K562 (cell line): ENCODE data around the gene MFSD6L. TPM values are rescaled to one million over a fixed set of nuclear protein-coding genes. Genes with fewer than 3 reads are reported as not detected.

Experiments
- ATAC-seq: fragments of 200-7000 bp; cut with Tn5 transposase; 3 replicates; pipeline ENCODE4 v1.9.1; 2020; ENCODE audit warnings: moderate library complexity
- BruUV-seq: library from RNA; stranded (reverse); fragments of 400-500 nt; replicated peaks from 2 replicates; lab custom pipeline; 2021; lab: Mats Ljungman, UMichigan
- CTCF ChIA-PET: fragments of 300-600 bp; formaldehyde crosslinking; extraction: SDS; loops from one replicate; lab custom pipeline; 2021; ENCODE audit warnings: low intra/inter-chr PET ratio; lab: Yijun Ruan, JAX
- POLR2A ChIA-PET: fragments of 300-600, 350-650 bp; sonication (Branson Sonifier 250); formaldehyde crosslinking; extraction: SDS; loops from one replicate; lab custom pipeline; 2021; ENCODE audit warnings: antibody characterized with exemption, inconsistent platforms; lab: Yijun Ruan, JAX
- DNase-seq, 4 experiments: peaks; one replicate each; pipeline versions ENCODE4 v3.0.0 to v3.0.0-alpha.2; 2011 to 2018; ENCODE audit warnings: low spot score in 3 of 4, mixed read lengths in 3 of 4; ENCODE audit errors: extremely low read depth in 1 of 4
- FAIRE-seq: peaks from 2 replicates; lab custom pipeline; 2011; peaks lifted over from hg19 to GRCh38; lab: Jason Lieb, UNC
- H2AFZ ChIP-seq: 2 replicates; pipeline ENCODE4 v1.6.0; 2011; ENCODE audit warnings: low read depth, low read length, control low read depth, inconsistent platforms
- H3K27ac ChIP-seq: fragments of 200-600 bp; 3 replicates; pipeline ENCODE4 v1.8.0; 2011; ENCODE audit warnings: low read depth, mild to moderate bottlenecking, control low read depth, inconsistent platforms, low read length, moderate library complexity, mixed read lengths; ENCODE audit errors: extremely low read depth
- H3K27me3 ChIP-seq, 2 experiments: fragments of 300-600 bp in 1 of 2; 2 replicates in 1 of 2; 3 replicates in 1 of 2; pipeline versions ENCODE4 v1.6.0 to v1.8.0; 2011; ENCODE audit warnings: inconsistent platforms in 2 of 2, low read length in 2 of 2, mild to moderate bottlenecking in 1 of 2, mixed read lengths in 1 of 2, moderate library complexity in 1 of 2; ENCODE audit not compliant: control insufficient read depth in 2 of 2, insufficient read depth in 2 of 2
- H3K36me3 ChIP-seq: fragments of 300-600 bp; 3 replicates; pipeline ENCODE4 v1.8.0; 2011; ENCODE audit warnings: mild to moderate bottlenecking, low read length, inconsistent platforms; ENCODE audit not compliant: control insufficient read depth, insufficient read depth
- H3K4me1 ChIP-seq, 2 experiments: fragments of 200-600 bp in 1 of 2; replicated peaks in 1 of 2; 2 replicates in 1 of 2; 3 replicates in 1 of 2; pipeline versions ENCODE4 v1.5.1 to v1.8.0; 2011; ENCODE audit warnings: inconsistent platforms in 2 of 2, low read length in 2 of 2, mild to moderate bottlenecking in 1 of 2, mixed read lengths in 1 of 2, moderate library complexity in 1 of 2; ENCODE audit not compliant: control insufficient read depth in 2 of 2, insufficient read depth in 2 of 2
- H3K4me2 ChIP-seq: 2 replicates; pipeline ENCODE4 v1.6.1; 2011; ENCODE audit warnings: low read length, control low read depth, inconsistent platforms, mixed read lengths; ENCODE audit not compliant: insufficient read depth
- H3K4me3 ChIP-seq: fragments of 200-600 bp; sonication (generic), shearing (Covaris generic); 2 replicates; pipeline ENCODE4 v1.5.1; 2016; ENCODE audit warnings: control low read depth, inconsistent platforms
- H3K79me2 ChIP-seq: fragments of 200-600 bp; 3 replicates; pipeline ENCODE4 v1.8.0; 2011; ENCODE audit warnings: low read length, inconsistent platforms; ENCODE audit not compliant: control insufficient read depth, insufficient read depth
- H3K9ac ChIP-seq, 2 experiments: 2 replicates each; pipeline versions ENCODE4 v1.6.0 to v1.6.1; 2011; ENCODE audit warnings: low read depth in 2 of 2, low read length in 2 of 2, control low read depth in 1 of 2, inconsistent platforms in 1 of 2, mild to moderate bottlenecking in 1 of 2, mixed read lengths in 1 of 2; ENCODE audit not compliant: insufficient read depth in 1 of 2
- H3K9me1 ChIP-seq: one replicate; pipeline ENCODE4 v1.6.0; 2011; ENCODE audit warnings: inconsistent platforms, mild to moderate bottlenecking, low read length, moderate library complexity; ENCODE audit not compliant: control insufficient read depth, insufficient read depth
- H3K9me3 ChIP-seq: replicated peaks from 2 replicates; pipeline ENCODE4 v1.5.1; 2011; ENCODE audit warnings: low read depth, low read length, inconsistent platforms; ENCODE audit not compliant: control insufficient read depth, insufficient read depth
- H4K20me1 ChIP-seq: replicated peaks from 2 replicates; pipeline ENCODE4 v1.6.1; 2011; ENCODE audit warnings: low read length, inconsistent platforms, mixed read lengths; ENCODE audit not compliant: control insufficient read depth, insufficient read depth
- HMGXB4 ChIP-seq: sonication (generic); formaldehyde crosslinking; IDR thresholded peaks from 2 replicates; pipeline ENCODE4 v1.8.1; 2023; ENCODE audit warnings: mild to moderate bottlenecking, missing genetic modification reagents
- PRPF4 ChIP-seq: fragments of 200-400 bp; formaldehyde crosslinking; IDR thresholded peaks from one replicate; pipeline ENCODE4 v1.6.1; 2017; ENCODE audit warnings: low read length, low read depth, mild to moderate bottlenecking; ENCODE audit not compliant: insufficient read depth, poor library complexity, severe bottlenecking
- RUNX1 ChIP-seq: sonication (generic); IDR thresholded peaks from 2 replicates; pipeline ENCODE4 v1.6.1; 2016; ENCODE audit warnings: antibody characterized with exemption, low read depth
- WHSC1 ChIP-seq: IDR thresholded peaks from one replicate; pipeline ENCODE4 v1.6.1; 2012; ENCODE audit warnings: low read length, control low read depth, inconsistent platforms
- ZNF146 ChIP-seq: IDR thresholded peaks from one replicate; pipeline ENCODE4 v1.6.1; 2018; ENCODE audit warnings: missing compliant biosample characterization; ENCODE audit not compliant: unreplicated experiment
- ZNF311 ChIP-seq: fragments of 250-450 bp; sonication (Bioruptor Pico); IDR thresholded peaks from 2 replicates; pipeline ENCODE4 v1.4.0; 2020; ENCODE audit warnings: mild to moderate bottlenecking, moderate library complexity
- ZNF395 ChIP-seq: fragments of 200-800 bp; sonication (Bioruptor generic); IDR thresholded peaks from 2 replicates; pipeline ENCODE4 v1.6.1; 2017; ENCODE audit warnings: missing genetic modification characterization, missing compliant biosample characterization
- ZNF766 ChIP-seq: fragments of 200-800 bp; sonication (Bioruptor generic); conservative IDR thresholded peaks from 2 replicates; pipeline ENCODE4 v1.6.1; 2016; ENCODE audit warnings: missing genetic modification characterization, missing compliant biosample characterization
- WGBS: fragments of 100-300 bp; shearing (Covaris generic); methylation state at CpG from one replicate; pipeline ENCODE4 v1.1.6; 2016; ENCODE audit warnings: low coverage, mixed read lengths; ENCODE audit not compliant: insufficient coverage; ENCODE audit errors: missing lambda C conversion rate; 5-methylcytosine and 5-hydroxymethylcytosine counted together
- in situ Hi-C: fragments of 300-500 bp; cut with MboI; formaldehyde crosslinking; loops from 4 replicates; pipeline ENCODE4 v1.15.0; 2018; ENCODE audit warnings: inconsistent platforms, mixed read lengths
- intact Hi-C: fragments of 100-400 bp; cut with micrococcal nuclease; formaldehyde crosslinking; loops from 2 replicates; pipeline ENCODE4 v1.14.2; 2022
- polyA plus RNA-seq, 8 experiments: library from polyadenylated mRNA; depleted of rRNA in 4 of 8; stranded (reverse) in 5 of 8; unstranded in 3 of 8; fragments of >200 nt; fragmentation: Nextera tagmentation in 2 of 8; fragmentation: Illumina TruSeq in 1 of 8; extraction: Ambion mirVana in 2 of 8; extraction: Trizol in 1 of 8; gene quantifications; 2 replicates each; pipeline versions ENCODE4 v1.2.1 to v1.2.3, GENCODE V29; 2011 to 2014; ENCODE audit warnings: inconsistent platforms in 1 of 8, missing spikeins in 1 of 8
- total RNA-seq, 7 experiments: library from RNA; depleted of rRNA in 6 of 7; stranded (reverse); fragments of >200 nt in 6 of 7; fragmentation: Illumina TruSeq in 2 of 7; extraction: Trizol in 2 of 7; gene quantifications; 2 replicates each; pipeline versions ENCODE4 v1.2.1 to v1.2.3, GENCODE V29; 2011 to 2021; ENCODE audit warnings: low replicate concordance in 1 of 7
- TF ChIP-seq, protein P1 (sequence below): fragments of 250-450 bp; sonication (Bioruptor Pico); IDR thresholded peaks from 2 replicates; pipeline ENCODE4 v1.9.0; 2021; ENCODE audit warnings: mild to moderate bottlenecking

The MFSD6L gene
- total and polyA plus RNA-seq, 9 of the 15 experiments (the other 6 are each of a cell fraction or from before 2014, with no cell fraction given) = not detected

GRCh38 chr17:8843344-8843743 is 44.2 kb upstream of the MFSD6L start (continued):
- no peak for TF ChIP-seq ZNF395 (CRISPR knock-in tag)
- no peak for TF ChIP-seq PRPF4
- no peak for TF ChIP-seq ZNF311 (CRISPR knock-in tag)
- TF ChIP-seq, protein P1, sequence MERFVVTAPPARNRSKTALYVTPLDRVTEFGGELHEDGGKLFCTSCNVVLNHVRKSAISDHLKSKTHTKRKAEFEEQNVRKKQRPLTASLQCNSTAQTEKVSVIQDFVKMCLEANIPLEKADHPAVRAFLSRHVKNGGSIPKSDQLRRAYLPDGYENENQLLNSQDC (CRISPR knock-in tag) = no peak
- no peak for TF ChIP-seq HMGXB4

DNA sequence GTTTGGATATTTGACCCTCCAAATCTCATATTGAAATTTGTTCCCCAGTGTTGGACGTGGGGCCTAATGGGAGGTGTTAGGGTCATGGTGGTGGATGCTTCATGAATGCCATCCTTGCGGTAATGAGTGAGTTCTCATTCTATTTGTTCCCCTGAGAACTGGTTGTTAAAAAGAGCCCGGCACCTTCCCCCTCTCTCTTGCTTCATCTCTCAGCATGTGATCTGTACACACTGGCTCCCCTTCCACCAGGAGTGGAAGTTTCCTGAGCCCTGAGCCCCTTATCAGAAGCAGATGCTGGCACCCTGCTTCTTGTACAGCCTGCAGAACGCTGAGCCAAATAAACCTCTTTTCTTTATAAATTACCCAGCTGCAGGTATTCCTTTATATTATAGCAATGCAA is 42.7 kb upstream of the MFSD6L start:
- Histone ChIP-seq H3K9me1 (no peaks in the 10 kb centered on the region), H3K27ac (no peak overlapping the region), H2AFZ (no peak overlapping the region), H3K4me2 (no peak overlapping the region), H3K9ac (no peak overlapping the region), H3K79me2 (no peaks in the 10 kb centered on the region), H3K4me1 (no peaks in the 10 kb centered on the region), H3K27me3 (peaks cover 3 to 9% of the 10 kb centered on the region in 2 experiments; a peak in 3 of 5 replicates), H3K36me3 (no peaks in the 10 kb centered on the region), H3K4me3 (no peak overlapping the region), H4K20me1 (no peaks in the 10 kb centered on the region), H3K9me3 (no peaks in the 10 kb centered on the region)
- 0 out of 2 replicates have a peak, but pooled peaks have one; percentile 40 for TF ChIP-seq ZNF766 (CRISPR knock-in tag)
- TF ChIP-seq RUNX1 = no peak
- TF ChIP-seq WHSC1 = no peak
- TF ChIP-seq ZNF146 (CRISPR knock-in tag) = no peak
- no peak for FAIRE-seq
- intact Hi-C loops = no loop called here
- in situ Hi-C loops = no loop called here
- WGBS = 0% methylated on average over 4 of the region's 4 CpGs
- BruUV-seq = no TSS peak
- ChIA-PET POLR2A (no interaction called here), CTCF (no interaction called here)
- DNase-seq = no peak
- ATAC-seq = no peak
